CD14-positive monocyte (primary cell): Measurements from ENCODE around the gene GTPBP10. TPM values are rescaled to one million over a fixed set of nuclear protein-coding genes. Genes with fewer than 3 reads are reported as not detected.

Experiments
- DNase-seq, 3 donors: peaks; one replicate each; pipeline ENCODE4 v3.0.0-alpha.2; 2011 to 2022
- H2AFZ ChIP-seq: 2 replicates; pipeline ENCODE4 v1.6.0; 2012; ENCODE audit warnings: mild to moderate bottlenecking, low read depth, low read length, inconsistent platforms; ENCODE audit not compliant: insufficient read depth, poor library complexity, severe bottlenecking
- H3K27ac ChIP-seq, 2 donors: 1 replicate in 1 of 2; 2 replicates in 1 of 2; pipeline ENCODE4 v1.5.1; 2012 to 2013; ENCODE audit warnings: low read length in 2 of 2, control low read depth in 1 of 2, inconsistent platforms in 1 of 2, low read depth in 1 of 2, mild to moderate bottlenecking in 1 of 2
- H3K27me3 ChIP-seq, 2 donors: one replicate each; pipeline versions ENCODE4 v1.6.0 to v1.6.1; 2011 to 2013; ENCODE audit warnings: low read length in 2 of 2; ENCODE audit not compliant: control insufficient read depth in 2 of 2, insufficient read depth in 2 of 2
- H3K36me3 ChIP-seq, 2 donors: replicated peaks in 1 of 2; 1 replicate in 1 of 2; 2 replicates in 1 of 2; pipeline versions ENCODE4 v1.5.1 to v1.6.1; 2012 to 2013; ENCODE audit warnings: low read length in 2 of 2, control low read depth in 1 of 2, inconsistent platforms in 1 of 2, mild to moderate bottlenecking in 1 of 2; ENCODE audit not compliant: insufficient read depth in 2 of 2, control insufficient read depth in 1 of 2
- H3K4me1 ChIP-seq, 2 donors: 1 replicate in 1 of 2; 2 replicates in 1 of 2; pipeline versions ENCODE4 v1.5.1 to v1.6.1; 2012 to 2013; ENCODE audit warnings: low read length in 2 of 2, control low read depth in 1 of 2, inconsistent platforms in 1 of 2, mild to moderate bottlenecking in 1 of 2, moderate library complexity in 1 of 2; ENCODE audit not compliant: insufficient read depth in 2 of 2, control insufficient read depth in 1 of 2
- H3K4me2 ChIP-seq: replicated peaks from 2 replicates; pipeline ENCODE3; 2012; ENCODE audit warnings: low read length, moderate library complexity, mild to moderate bottlenecking; ENCODE audit not compliant: poor library complexity, severe bottlenecking; ENCODE audit errors: extremely low read depth
- H3K4me3 ChIP-seq, 3 experiments: fragments of 200-600 bp in 1 of 3; sonication (generic) in 1 of 3; replicated peaks in 1 of 3; 1 replicate in 2 of 3; 2 replicates in 1 of 3; pipeline ENCODE4 v1.5.1; 2011 to 2013; ENCODE audit warnings: low read length in 3 of 3, mild to moderate bottlenecking in 3 of 3, control low read depth in 2 of 3, low read depth in 2 of 3, inconsistent platforms in 1 of 3, moderate library complexity in 1 of 3
- H3K79me2 ChIP-seq: 2 replicates; pipeline ENCODE4 v1.6.0; 2012; ENCODE audit warnings: mild to moderate bottlenecking, control low read depth, inconsistent platforms, low read length, moderate library complexity; ENCODE audit not compliant: insufficient read depth
- H3K9ac ChIP-seq: 2 replicates; pipeline ENCODE4 v1.6.0; 2017; ENCODE audit warnings: low read length, mild to moderate bottlenecking; ENCODE audit not compliant: insufficient read depth, poor library complexity, severe bottlenecking
- H3K9me3 ChIP-seq, 2 donors: replicated peaks in 1 of 2; 1 replicate in 1 of 2; 2 replicates in 1 of 2; pipeline versions ENCODE4 v1.5.1 to v1.6.1; 2012 to 2013; ENCODE audit warnings: low read length in 2 of 2, control low read depth in 1 of 2; ENCODE audit not compliant: control insufficient read depth in 1 of 2, insufficient read depth in 1 of 2
- H4K20me1 ChIP-seq: 2 replicates; pipeline ENCODE4 v1.6.0; 2012; ENCODE audit warnings: mild to moderate bottlenecking, low read length, control low read depth, moderate library complexity; ENCODE audit not compliant: insufficient read depth
- H3K27ac Mint-ChIP-seq, 7 donors: one replicate each; pipeline ENCODE4 v1.8.0; 2020; ENCODE audit warnings: mild to moderate bottlenecking in 7 of 7, mixed read lengths in 7 of 7, moderate library complexity in 6 of 7, inconsistent platforms in 2 of 7
- H3K27me3 Mint-ChIP-seq, 3 donors: one replicate each; pipeline ENCODE4 v1.8.0; 2021 to 2022; ENCODE audit warnings: low read depth in 3 of 3, mild to moderate bottlenecking in 3 of 3, mixed read lengths in 3 of 3, moderate library complexity in 3 of 3, inconsistent platforms in 1 of 3
- H3K36me3 Mint-ChIP-seq, 2 donors: one replicate each; pipeline ENCODE4 v1.8.0; 2020; ENCODE audit warnings: mixed read lengths in 2 of 2, inconsistent platforms in 1 of 2, mild to moderate bottlenecking in 1 of 2
- H3K4me1 Mint-ChIP-seq: one replicate; pipeline ENCODE4 v1.8.0; 2020; ENCODE audit warnings: mild to moderate bottlenecking, mixed read lengths
- H3K4me3 Mint-ChIP-seq, 2 donors: one replicate each; pipeline ENCODE4 v1.8.0; 2020; ENCODE audit warnings: mild to moderate bottlenecking in 2 of 2, mixed read lengths in 2 of 2, moderate library complexity in 1 of 2
- H3K9me3 Mint-ChIP-seq, 7 donors: one replicate each; pipeline ENCODE4 v1.8.0; 2020 to 2022; ENCODE audit warnings: mixed read lengths in 7 of 7, mild to moderate bottlenecking in 6 of 7, moderate library complexity in 6 of 7, inconsistent platforms in 2 of 7
- WGBS: methylation state at CpG from one replicate; pipeline ENCODE4 v1.1.5; 2013; ENCODE audit warnings: missing lambda C conversion rate; ENCODE audit not compliant: insufficient coverage; 5-methylcytosine and 5-hydroxymethylcytosine counted together
- intact Hi-C, 2 donors: fragments of 100-400 bp; cut with micrococcal nuclease; formaldehyde crosslinking; loops; one replicate each; pipeline versions ENCODE4 v1.15.0 to v1.15.1; 2023
- polyA minus RNA-seq: library from RNA; depleted of rRNA, polyadenylated mRNA; stranded (reverse); fragments of >200 nt; gene quantifications from 2 replicates; pipeline ENCODE4 v1.2.3, GENCODE V29; 2012
- polyA plus RNA-seq, 3 donors: library from polyadenylated mRNA; depleted of rRNA in 1 of 3; unstranded in 2 of 3; stranded (reverse) in 1 of 3; fragments of 300-500 nt in 2 of 3; fragments of >200 nt in 1 of 3; fragmentation: Illumina TruSeq in 2 of 3; gene quantifications; 1 replicate in 2 of 3; 2 replicates in 1 of 3; pipeline ENCODE4 v1.2.3, GENCODE V29; 2012 to 2021
- total RNA-seq, 12 experiments: library from RNA in 1 of 12; stranded (reverse) in 1 of 12; fragments of 120-200 nt in 1 of 12; gene quantifications; one replicate each; pipeline ENCODE4 v1.2.4 and lab custom pipeline; 2013 to 2026; ENCODE audit warnings: mixed read lengths in 6 of 12, inconsistent platforms in 1 of 12
- TF ChIP-seq, protein P1 (sequence below): fragments of 200-600 bp; IDR thresholded peaks from one replicate; pipeline ENCODE4 v1.8.0; 2022; ENCODE audit warnings: antibody characterized with exemption, mild to moderate bottlenecking

GTPBP10 gene, protein sequence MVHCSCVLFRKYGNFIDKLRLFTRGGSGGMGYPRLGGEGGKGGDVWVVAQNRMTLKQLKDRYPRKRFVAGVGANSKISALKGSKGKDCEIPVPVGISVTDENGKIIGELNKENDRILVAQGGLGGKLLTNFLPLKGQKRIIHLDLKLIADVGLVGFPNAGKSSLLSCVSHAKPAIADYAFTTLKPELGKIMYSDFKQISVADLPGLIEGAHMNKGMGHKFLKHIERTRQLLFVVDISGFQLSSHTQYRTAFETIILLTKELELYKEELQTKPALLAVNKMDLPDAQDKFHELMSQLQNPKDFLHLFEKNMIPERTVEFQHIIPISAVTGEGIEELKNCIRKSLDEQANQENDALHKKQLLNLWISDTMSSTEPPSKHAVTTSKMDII
- 20.1 TPM for total RNA-seq (2013)
- polyA plus RNA-seq (10 to 100 TPM in 2 of 3 donors, 1 to 10 TPM in 1; 7.0 to 12.2 (median 10.4) TPM), polyA minus RNA-seq (2.9 and 5.2 TPM in 2 replicates), total RNA-seq (lab: John Stamatoyannopoulos, UW) (2.7 to 12.8 (median 7.2) reads per million in 11 experiments)

DNA sequence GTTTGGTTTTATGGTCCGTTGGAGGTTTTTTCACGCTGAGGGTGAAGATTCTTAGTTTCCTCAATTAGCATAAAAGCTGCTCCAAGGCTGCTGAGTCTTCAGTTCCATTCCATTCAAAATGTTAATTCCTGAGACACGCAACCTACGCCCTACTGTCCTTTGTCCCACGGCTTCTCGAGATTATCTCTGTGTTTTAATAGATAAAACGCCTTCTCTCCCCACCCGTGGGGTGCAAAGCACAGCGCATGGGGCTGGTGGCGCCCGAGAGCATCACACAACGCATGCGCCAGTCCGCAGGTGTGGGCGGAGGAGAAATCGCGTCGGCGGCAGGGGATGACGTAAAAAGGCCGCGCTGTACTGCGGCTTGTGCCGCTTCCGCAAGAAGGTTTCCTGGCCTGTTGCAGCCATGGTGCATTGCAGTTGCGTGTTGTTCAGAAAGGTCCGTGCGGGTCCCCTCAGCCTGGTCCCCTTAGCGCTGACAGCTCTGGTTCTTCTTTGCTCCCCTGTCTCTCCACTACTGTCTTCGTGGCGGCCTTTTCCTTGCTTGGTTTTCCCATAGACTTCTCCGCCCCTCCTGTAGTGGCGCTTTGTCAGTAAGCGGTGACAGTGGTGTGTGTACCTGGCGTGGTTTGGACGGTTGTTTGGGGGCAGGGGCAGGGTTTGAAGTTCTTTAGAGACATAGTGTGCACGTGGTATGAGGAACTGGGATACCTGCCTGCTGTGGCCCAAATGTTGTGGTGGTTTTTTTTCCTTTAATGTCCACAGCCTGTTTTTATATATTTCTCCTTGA lies at the start of gene GTPBP10:
Gene GTPBP10 (plus strand): TSS at position 381 of the 790 bp plus-strand sequence. CDS start 26 bp downstream, at position 407.
- peaks cover 10 to 22% of the 10 kb centered on the region in 2 donors for H3K4me1 ChIP-seq
- Mint-ChIP-seq H3K27me3 (no peaks in the 10 kb centered on the region), H3K36me3 (peaks cover 2 to 20% of the 10 kb centered on the region in 2 donors), H3K9me3 (peaks cover 10 to 18% (median 14%) of the 10 kb centered on the region in 7 donors), H3K27ac (peak within 1 kb of the TSS; percentile 96 to 99 (median 97)), H3K4me1 (peaks cover 15% of the 10 kb centered on the region), H3K4me3 (peak within 1 kb of the TSS; percentile 87 to 96)
- H3K79me2 ChIP-seq: peaks cover 48% of the 10 kb centered on the region
- intact Hi-C loops: loop anchor here (5.0 to 10.0 kb wide), 2 partner anchors 102 to 164 kb away; partner anchors contain the start of gene CFAP69 (in 2 of the 2)
- peak within 1 kb of the TSS; percentile 60 to 93 (median 83) for H3K4me3 ChIP-seq
- H3K27ac ChIP-seq: peak within 1 kb of the TSS; percentile 73 to 96
- peak within 1 kb of the TSS; percentile 92 for H3K9ac ChIP-seq
- 0% methylated on average over 23 of the region's 37 CpGs for WGBS
- H3K9me3 ChIP-seq: peaks cover 3 to 10% of the 10 kb centered on the region in 2 donors
- peak within 1 kb of the TSS; percentile 90 for H2AFZ ChIP-seq
- TF ChIP-seq, protein P1, sequence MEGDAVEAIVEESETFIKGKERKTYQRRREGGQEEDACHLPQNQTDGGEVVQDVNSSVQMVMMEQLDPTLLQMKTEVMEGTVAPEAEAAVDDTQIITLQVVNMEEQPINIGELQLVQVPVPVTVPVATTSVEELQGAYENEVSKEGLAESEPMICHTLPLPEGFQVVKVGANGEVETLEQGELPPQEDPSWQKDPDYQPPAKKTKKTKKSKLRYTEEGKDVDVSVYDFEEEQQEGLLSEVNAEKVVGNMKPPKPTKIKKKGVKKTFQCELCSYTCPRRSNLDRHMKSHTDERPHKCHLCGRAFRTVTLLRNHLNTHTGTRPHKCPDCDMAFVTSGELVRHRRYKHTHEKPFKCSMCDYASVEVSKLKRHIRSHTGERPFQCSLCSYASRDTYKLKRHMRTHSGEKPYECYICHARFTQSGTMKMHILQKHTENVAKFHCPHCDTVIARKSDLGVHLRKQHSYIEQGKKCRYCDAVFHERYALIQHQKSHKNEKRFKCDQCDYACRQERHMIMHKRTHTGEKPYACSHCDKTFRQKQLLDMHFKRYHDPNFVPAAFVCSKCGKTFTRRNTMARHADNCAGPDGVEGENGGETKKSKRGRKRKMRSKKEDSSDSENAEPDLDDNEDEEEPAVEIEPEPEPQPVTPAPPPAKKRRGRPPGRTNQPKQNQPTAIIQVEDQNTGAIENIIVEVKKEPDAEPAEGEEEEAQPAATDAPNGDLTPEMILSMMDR: peak; percentile 68
- DNase-seq: peak; percentile 93 to 96 (median 96)
- H3K4me2 ChIP-seq: peak within 1 kb of the TSS; percentile 93
- H3K36me3 ChIP-seq: no peaks in the 10 kb centered on the region
- H3K27me3 ChIP-seq: no peaks in the 10 kb centered on the region
- no peaks in the 10 kb centered on the region for H4K20me1 ChIP-seq
